Upper lobe of left lung (tissue), 6 donors: ENCODE results near the gene PGBD2. TPM values are rescaled to one million over a fixed set of nuclear protein-coding genes. Genes with fewer than 3 reads are reported as not detected.
A peak's percentile ranks its signal among the peaks of the same experiment; 100 is the strongest.

Experiments
- ATAC-seq, 2 donors: fragments of 200-7000 bp; cut with Tn5 transposase; one replicate each; pipeline ENCODE4 v1.9.1; 2022; ENCODE audit warnings: mild to moderate bottlenecking in 2 of 2, moderate library complexity in 2 of 2; ENCODE audit not compliant: low FRiP score in 2 of 2
- DNase-seq, 2 donors: peaks; one replicate each; pipeline ENCODE4 v3.0.0-alpha.2; 2019 to 2020
- H3K27ac ChIP-seq, 4 donors: fragments of 200-600 bp; sonication (generic); one replicate each; pipeline ENCODE4 v1.5.1; 2016 to 2019
- H3K27me3 ChIP-seq, 4 donors: fragments of 200-600 bp; sonication (generic); one replicate each; pipeline ENCODE4 v1.5.1; 2017 to 2019
- H3K36me3 ChIP-seq, 4 donors: fragments of 200-600 bp; sonication (generic); one replicate each; pipeline ENCODE4 v1.5.1; 2016 to 2019
- H3K4me1 ChIP-seq, 4 donors: fragments of 200-600 bp; sonication (generic); one replicate each; pipeline ENCODE4 v1.5.1; 2018 to 2019
- H3K4me3 ChIP-seq, 4 donors: fragments of 200-600 bp; sonication (generic); one replicate each; pipeline ENCODE4 v1.5.1; 2017 to 2019; ENCODE audit warnings: mild to moderate bottlenecking in 2 of 4, moderate library complexity in 1 of 4
- H3K9me3 ChIP-seq, 4 donors: fragments of 200-600 bp; sonication (generic); one replicate each; pipeline ENCODE4 v1.5.1; 2018 to 2019
- CTCF ChIP-seq, 6 experiments: fragments of 450-650 bp in 4 of 6; fragments of 200-600 bp in 2 of 6; sonication (generic) in 2 of 6; IDR thresholded peaks; one replicate each; pipeline ENCODE4 v1.5.1; 2016 to 2019; ENCODE audit warnings: antibody characterized with exemption in 6 of 6
- EP300 ChIP-seq, 4 donors: sonication (generic); formaldehyde crosslinking; IDR thresholded peaks; one replicate each; pipeline ENCODE4 v1.5.1; 2017; ENCODE audit warnings: antibody characterized with exemption in 4 of 4, control low read depth in 2 of 4
- POLR2A ChIP-seq, 4 donors: fragments of 450-650 bp; IDR thresholded peaks; one replicate each; pipeline ENCODE4 v1.5.1; 2016 to 2017; ENCODE audit warnings: antibody characterized with exemption in 4 of 4, mild to moderate bottlenecking in 2 of 4
- POLR2AphosphoS5 ChIP-seq, 2 donors: sonication (generic); formaldehyde crosslinking; IDR thresholded peaks; one replicate each; pipeline ENCODE4 v1.5.1; 2017; ENCODE audit warnings: antibody characterized with exemption in 2 of 2
- WGBS, 2 donors: methylation state at CpG; one replicate each; pipeline ENCODE4 v1.1.5; 2017 to 2018; 5-methylcytosine and 5-hydroxymethylcytosine counted together
- total RNA-seq, 6 donors: library from RNA; depleted of rRNA in 4 of 6; stranded (reverse); fragments of >200 nt in 4 of 6; gene quantifications; one replicate each; pipeline versions ENCODE4 v1.1.0 to v1.2.1, GENCODE V29; 2016 to 2021
- donor health status: DM: no; HTN: no; CAD: no; lungs with moderate emphysema.
- donor health status: DM: no; HTN: yes; CAD: no; lungs with severe emphysema.

PGBD2 gene
- total RNA-seq, 6 donors from 2014 or later, result 5.6 to 19.9 (median 6.7) TPM

GRCh38 chr1:248862998-248863881 lies 42.8 kb upstream of the PGBD2 start:
- H3K4me1 ChIP-seq, result peaks cover 18 to 23% (median 20%) of the 10 kb centered on the region in 4 donors
- DNase-seq (peak; percentile 91 to 94), ATAC-seq (peak; percentile 82)
- peak overlapping the region; percentile 23 to 64 (median 59) for H3K4me3 ChIP-seq
- no peaks in the 10 kb centered on the region for H3K9me3 ChIP-seq
- TF ChIP-seq CTCF (IDR thresholded peaks at IDR 0.05), result peak in 1 of 6 experiments; percentile 7
- TF ChIP-seq POLR2A (IDR thresholded peaks at IDR 0.05), result peak in 2 of 4 donors; percentile 32 to 73
- TF ChIP-seq POLR2AphosphoS5 (IDR thresholded peaks at IDR 0.05), result peak; percentile 55 to 59
- no peak for TF ChIP-seq EP300 (IDR thresholded peaks at IDR 0.05)
- no peaks in the 10 kb centered on the region for H3K27me3 ChIP-seq
- peak overlapping the region; percentile 21 to 79 (median 54) for H3K27ac ChIP-seq
- whole genome bisulfite sequencing, 2 donors, result 7 to 19% methylated on average over 6 to 25 of the region's 46 CpGs
- H3K36me3 ChIP-seq, result no peaks in the 10 kb centered on the region

GRCh38 chr1:248871837-248872401 lies 34.1 kb upstream of the PGBD2 start:
- ATAC-seq, result no peak
- Histone ChIP-seq H3K4me3 (peak overlapping the region in 1 of 4 donors; percentile 56), H3K9me3 (no peaks in the 10 kb centered on the region), H3K36me3 (no peaks in the 10 kb centered on the region), H3K4me1 (peaks cover 7 to 12% (median 11%) of the 10 kb centered on the region in 4 donors), H3K27me3 (no peaks in the 10 kb centered on the region), H3K27ac (peak overlapping the region in 2 of 4 donors; percentile 94 to 97)
- DNase-seq, result no peak
- 95 to 98% methylated on average over 3 of the region's 3 CpGs for WGBS, 2 donors
- no peak for TF ChIP-seq CTCF (IDR thresholded peaks at IDR 0.05)
- TF ChIP-seq POLR2A (IDR thresholded peaks at IDR 0.05), result no peak
- TF ChIP-seq POLR2AphosphoS5 (IDR thresholded peaks at IDR 0.05), result no peak
- TF ChIP-seq EP300 (IDR thresholded peaks at IDR 0.05), result no peak

- 2 to 3% methylated on average over 18 to 31 of the region's 31 CpGs for WGBS, 2 donors
- Histone ChIP-seq H3K4me3 (peak overlapping the region; percentile 53 to 57 (median 54)), H3K9me3 (no peaks in the 10 kb centered on the region), H3K36me3 (no peaks in the 10 kb centered on the region), H3K27me3 (no peaks in the 10 kb centered on the region), H3K27ac (peak overlapping the region; percentile 91 to 97 (median 96)), H3K4me1 (peaks cover 7 to 12% (median 11%) of the 10 kb centered on the region in 4 donors)
- peak; percentile 83 to 89 for ATAC-seq
- TF ChIP-seq POLR2A (IDR thresholded peaks at IDR 0.05) (peak in 1 of 4 donors; percentile 3), POLR2AphosphoS5 (IDR thresholded peaks at IDR 0.05) (peak in 1 of 2 donors; percentile 16), CTCF (IDR thresholded peaks at IDR 0.05) (no peak)
- DNase-seq, result peak; percentile 64 to 81
Measured at GRCh38 chr1:248872752-248873408, 33.2 kb upstream of the PGBD2 start.

GRCh38 chr1:248873409-248873992 lies 32.5 kb upstream of the PGBD2 start:
- Histone ChIP-seq H3K4me3 (peak overlapping the region; percentile 53 to 57 (median 54)), H3K27me3 (no peaks in the 10 kb centered on the region), H3K27ac (peak overlapping the region; percentile 91 to 97 (median 96)), H3K9me3 (no peaks in the 10 kb centered on the region), H3K4me1 (peaks cover 7 to 12% (median 11%) of the 10 kb centered on the region in 4 donors), H3K36me3 (no peaks in the 10 kb centered on the region)
- TF ChIP-seq POLR2A (IDR thresholded peaks at IDR 0.05), result peak in 3 of 4 donors; percentile 25 to 64 (median 53)
- TF ChIP-seq CTCF (IDR thresholded peaks at IDR 0.05), result no peak
- TF ChIP-seq POLR2AphosphoS5 (IDR thresholded peaks at IDR 0.05), result peak; percentile 56 to 60
- no peak for TF ChIP-seq EP300 (IDR thresholded peaks at IDR 0.05)
- 0 to 1% methylated on average over 18 to 38 of the region's 41 CpGs for WGBS, 2 donors
- ATAC-seq (peak; percentile 96 to 97), DNase-seq (peak; percentile 94 to 96)
